ENCODE results near the gene DUXB. TPM values are rescaled to one million over a fixed set of nuclear protein-coding genes. Genes with fewer than 3 reads are reported as not detected.

DUXB gene
- total RNA-seq, result not detected

DNA sequence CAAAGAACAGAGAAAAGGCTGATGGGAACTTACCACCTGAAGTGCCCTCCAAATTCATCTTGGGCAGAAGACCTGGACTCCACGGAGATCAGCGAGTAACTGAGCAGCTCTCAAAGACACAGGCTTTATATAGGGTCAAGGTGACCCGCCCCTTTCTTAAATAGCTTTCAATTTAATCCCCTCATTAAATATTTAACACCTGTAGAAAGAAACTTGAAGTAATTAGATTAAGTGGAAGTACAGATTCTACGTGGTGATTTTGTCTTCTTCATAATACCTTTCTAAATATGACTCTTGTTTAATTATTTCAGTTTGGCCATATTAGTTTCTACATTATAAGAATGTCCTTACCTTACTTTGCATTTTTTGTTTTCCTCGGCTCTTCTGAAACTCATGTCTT, at the start of gene DUXB:
DUXB (minus strand) TSS at position 101 of the 400 bp plus-strand sequence; CDS start at position 58, 43 bp downstream.
- H3K4me3 ChIP-seq, result no peak within 1 kb of the TSS
- H3K27me3 ChIP-seq, result no peaks in the 10 kb centered on the region
- no peaks in the 10 kb centered on the region for H3K4me1 ChIP-seq
- H3K27ac ChIP-seq, result no peak within 1 kb of the TSS
- DNase-seq, result no peak
- no peaks in the 10 kb centered on the region for H3K9me3 ChIP-seq
- intact Hi-C loops (cut with DNase I; ENCODE audit: low total_unique reads), result no loop called here
- TF ChIP-seq POLR2A (IDR thresholded peaks at IDR 0.05), result no peak
- TF ChIP-seq, protein P1, sequence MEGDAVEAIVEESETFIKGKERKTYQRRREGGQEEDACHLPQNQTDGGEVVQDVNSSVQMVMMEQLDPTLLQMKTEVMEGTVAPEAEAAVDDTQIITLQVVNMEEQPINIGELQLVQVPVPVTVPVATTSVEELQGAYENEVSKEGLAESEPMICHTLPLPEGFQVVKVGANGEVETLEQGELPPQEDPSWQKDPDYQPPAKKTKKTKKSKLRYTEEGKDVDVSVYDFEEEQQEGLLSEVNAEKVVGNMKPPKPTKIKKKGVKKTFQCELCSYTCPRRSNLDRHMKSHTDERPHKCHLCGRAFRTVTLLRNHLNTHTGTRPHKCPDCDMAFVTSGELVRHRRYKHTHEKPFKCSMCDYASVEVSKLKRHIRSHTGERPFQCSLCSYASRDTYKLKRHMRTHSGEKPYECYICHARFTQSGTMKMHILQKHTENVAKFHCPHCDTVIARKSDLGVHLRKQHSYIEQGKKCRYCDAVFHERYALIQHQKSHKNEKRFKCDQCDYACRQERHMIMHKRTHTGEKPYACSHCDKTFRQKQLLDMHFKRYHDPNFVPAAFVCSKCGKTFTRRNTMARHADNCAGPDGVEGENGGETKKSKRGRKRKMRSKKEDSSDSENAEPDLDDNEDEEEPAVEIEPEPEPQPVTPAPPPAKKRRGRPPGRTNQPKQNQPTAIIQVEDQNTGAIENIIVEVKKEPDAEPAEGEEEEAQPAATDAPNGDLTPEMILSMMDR (IDR thresholded peaks at IDR 0.05), result no peak
- H3K36me3 ChIP-seq, result no peaks in the 10 kb centered on the region

DNA sequence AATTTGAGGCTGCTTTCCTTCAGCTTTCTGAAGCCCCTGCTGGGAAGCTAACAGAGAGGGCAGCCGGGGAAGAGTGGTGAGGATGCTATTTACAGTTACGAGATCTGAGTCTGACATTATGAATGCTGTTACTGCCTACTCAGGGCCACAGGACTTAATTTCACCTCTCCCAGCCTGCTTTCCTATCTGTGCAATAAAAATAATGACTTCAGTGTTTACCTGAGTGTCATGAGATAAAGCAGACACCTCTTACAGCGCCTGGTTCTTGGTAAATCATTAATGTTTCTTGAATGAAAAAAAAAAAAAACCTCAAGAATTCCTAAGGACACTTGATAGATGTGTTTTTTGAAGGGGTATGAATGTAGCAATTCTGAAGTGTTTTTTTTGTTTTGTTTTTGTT, 49.3 kb upstream of the DUXB start:
- H3K36me3 ChIP-seq, result no peaks in the 10 kb centered on the region
- intact Hi-C loops (cut with DNase I; ENCODE audit: low total_unique reads), result loop anchor here (10.0 kb wide), 1 partner anchor 276 kb away; no protein-coding TSS in a partner anchor

GRCh38 chr16:75746359-75746758, 45.1 kb upstream of the DUXB start:
- intact Hi-C loops (cut with DNase I; ENCODE audit: low total_unique reads), result no loop called here
- no peaks in the 10 kb centered on the region for H3K9me3 ChIP-seq
- no peak overlapping the region for H3K27ac ChIP-seq
- TF ChIP-seq POLR2A (IDR thresholded peaks at IDR 0.05), result no peak
- TF ChIP-seq, protein P1 (IDR thresholded peaks at IDR 0.05), result no peak
- H3K27me3 ChIP-seq, result no peaks in the 10 kb centered on the region
- no peak for DNase-seq
- no peaks in the 10 kb centered on the region for H3K4me1 ChIP-seq
- no peak overlapping the region for H3K4me3 ChIP-seq
- H3K36me3 ChIP-seq, result no peaks in the 10 kb centered on the region

More for the DNA sequence above, 49.3 kb upstream of the DUXB start:
- Histone ChIP-seq H3K27me3 (no peaks in the 10 kb centered on the region), H3K4me1 (no peaks in the 10 kb centered on the region), H3K27ac (no peak overlapping the region), H3K9me3 (no peaks in the 10 kb centered on the region), H3K4me3 (no peak overlapping the region)
- TF ChIP-seq, protein P1 (IDR thresholded peaks at IDR 0.05), result no peak
- TF ChIP-seq POLR2A (IDR thresholded peaks at IDR 0.05), result no peak
- no peak for DNase-seq

DNA sequence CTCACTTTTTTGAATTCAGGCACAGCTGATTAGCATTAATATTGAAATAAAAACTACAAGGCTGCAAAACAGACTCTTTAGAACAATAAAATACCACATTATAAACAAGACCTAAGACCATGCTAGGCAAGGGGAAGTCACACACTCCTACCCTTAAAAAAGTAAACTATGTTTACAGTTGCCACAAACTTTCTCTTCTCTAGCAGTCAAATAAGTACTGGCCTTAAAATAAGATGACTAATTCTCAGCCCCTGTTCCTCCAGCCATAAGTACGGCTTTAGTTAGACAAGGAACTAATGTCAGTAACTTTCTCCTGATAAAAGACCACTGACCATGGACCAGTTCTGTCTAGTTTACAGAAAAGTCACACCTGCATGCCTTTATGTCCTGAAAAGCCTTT, 44.6 kb upstream of the DUXB start:
- Histone ChIP-seq H3K36me3 (no peaks in the 10 kb centered on the region), H3K9me3 (no peaks in the 10 kb centered on the region), H3K4me1 (no peaks in the 10 kb centered on the region), H3K27me3 (no peaks in the 10 kb centered on the region), H3K4me3 (no peak overlapping the region), H3K27ac (no peak overlapping the region)
- TF ChIP-seq, protein P1 (IDR thresholded peaks at IDR 0.05), result no peak
- TF ChIP-seq POLR2A (IDR thresholded peaks at IDR 0.05), result no peak
- intact Hi-C loops (cut with DNase I; ENCODE audit: low total_unique reads), result no loop called here
- no peak for DNase-seq

GRCh38 chr16:75745242-75745641, 44.0 kb upstream of the DUXB start:
- TF ChIP-seq, protein P1 (IDR thresholded peaks at IDR 0.05), result no peak
- no peak for TF ChIP-seq POLR2A (IDR thresholded peaks at IDR 0.05)
- H3K36me3 ChIP-seq, result no peaks in the 10 kb centered on the region
- no peak overlapping the region for H3K27ac ChIP-seq
- DNase-seq, result no peak
- intact Hi-C loops (cut with DNase I; ENCODE audit: low total_unique reads), result no loop called here
- no peak overlapping the region for H3K4me3 ChIP-seq
- H3K4me1 ChIP-seq, result no peaks in the 10 kb centered on the region
- H3K9me3 ChIP-seq, result no peaks in the 10 kb centered on the region
- H3K27me3 ChIP-seq, result no peaks in the 10 kb centered on the region

Measured in uterus (tissue), 4 donors.